GM18505 (cell line): ENCODE results near the gene CUX1.
"Not testable (repeated sequence)": the region's sequence is repeated elsewhere in the genome, so short reads cannot be mapped to it uniquely, and the experiment has no call there.

Source experiments
- ATAC-seq: cut with Tn5 transposase; IDR thresholded peaks from one replicate; pipeline ENCODE4 v1.9.1; 2021; ENCODE audit not compliant: unreplicated experiment
- POLR2A ChIP-seq: IDR thresholded peaks from 4 replicates; pipeline ENCODE4 v1.6.1; 2011; ENCODE audit warnings: borderline replicate concordance; ENCODE audit not compliant: insufficient read depth, insufficient read length; ENCODE audit errors: extremely low read depth

The CUX1 gene

GRCh38 chr7:101972627-101973026 lies 155.2 kb downstream of the CUX1 start:
- no peak for TF ChIP-seq POLR2A
- no peak for ATAC-seq

GRCh38 chr7:101973130-101973529 lies 155.7 kb downstream of the CUX1 start:
- ATAC-seq, result no peak
- TF ChIP-seq POLR2A, result no peak

DNA sequence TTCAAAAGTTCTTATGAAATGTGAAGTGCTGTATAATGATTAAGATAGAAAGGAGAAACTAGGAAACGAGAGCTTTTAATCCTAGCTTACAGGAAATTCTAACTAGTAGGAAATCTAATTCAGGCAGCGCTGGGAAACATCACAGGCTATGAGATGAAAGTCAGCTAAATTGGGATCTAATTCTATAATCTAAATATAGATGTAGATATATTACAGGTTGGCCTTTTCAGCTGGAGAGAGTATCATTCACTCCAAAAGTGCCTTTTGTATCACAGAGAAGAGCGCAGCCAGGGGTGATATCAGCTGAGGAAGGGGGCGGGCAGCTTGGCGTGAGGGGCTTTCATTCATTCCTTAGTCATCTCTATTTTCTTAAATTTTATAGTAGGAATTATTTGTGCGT lies 157.0 kb downstream of the CUX1 start:
- TF ChIP-seq POLR2A, result no peak
- no peak for ATAC-seq

DNA sequence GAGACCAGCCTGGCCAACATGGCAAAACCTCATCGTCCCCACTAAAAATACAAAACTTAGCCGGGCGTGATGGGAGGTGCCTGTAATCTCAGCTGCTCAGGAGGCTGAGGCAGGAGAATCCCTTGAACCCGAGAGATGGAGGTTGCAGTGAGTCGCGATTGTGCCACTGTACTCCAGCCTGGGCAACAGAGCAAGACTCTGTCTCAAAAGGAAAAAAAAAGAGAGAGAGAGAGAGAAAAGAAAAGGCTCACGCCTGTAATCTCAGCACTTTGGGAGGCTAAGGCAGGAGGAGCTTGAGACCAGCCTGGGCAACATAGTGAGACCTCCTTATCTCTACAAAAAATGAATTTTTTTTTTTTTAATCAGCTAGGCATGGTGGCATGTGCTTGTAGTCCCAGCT lies 157.6 kb downstream of the CUX1 start:
- no peak for ATAC-seq
- TF ChIP-seq POLR2A, result no peak

DNA sequence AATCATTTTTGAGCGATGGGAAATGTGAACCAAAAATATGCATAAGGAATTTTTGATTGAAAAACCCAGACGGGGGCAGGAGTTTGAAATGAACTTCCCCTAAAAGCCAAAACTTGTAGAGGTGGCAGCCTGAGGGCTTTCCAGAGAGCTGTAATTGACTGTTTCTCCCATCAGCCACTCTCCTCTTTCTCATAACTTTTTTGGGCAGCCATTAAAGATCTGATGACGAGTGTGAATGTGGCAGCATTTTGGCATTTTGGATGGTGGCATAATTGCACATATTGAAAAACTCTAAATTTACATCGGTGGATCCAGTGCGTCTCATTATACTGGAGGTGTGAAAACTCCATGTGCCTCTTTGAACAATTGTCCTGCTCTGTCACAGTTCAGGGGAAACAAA lies 159.0 kb downstream of the CUX1 start:
- ATAC-seq, result no peak
- no peak for TF ChIP-seq POLR2A

DNA sequence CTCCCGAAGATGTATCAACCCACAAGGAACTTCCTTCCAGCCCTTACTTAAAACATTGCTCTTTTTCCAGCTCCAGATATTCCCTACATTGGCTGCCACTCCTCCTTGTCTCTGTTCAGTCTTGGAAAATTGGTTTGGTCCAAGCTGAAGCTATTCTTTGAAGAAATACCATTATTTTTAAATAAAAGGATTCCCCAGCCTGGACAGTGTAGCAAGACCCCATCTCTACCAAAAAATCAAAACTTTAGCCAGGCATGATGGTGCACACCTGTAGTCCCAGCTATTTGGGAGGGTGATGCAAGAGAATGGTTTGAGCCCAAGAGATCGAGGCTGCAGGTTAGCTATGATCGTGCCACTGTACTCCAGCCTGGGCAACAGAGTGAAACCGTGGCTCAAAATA lies 159.8 kb downstream of the CUX1 start:
- ATAC-seq, result no peak
- TF ChIP-seq POLR2A, result no peak

- no peak for ATAC-seq
- no peak for TF ChIP-seq POLR2A
These were observed 161.3 kb downstream of the CUX1 start for GRCh38 chr7:101978683-101979082.

DNA sequence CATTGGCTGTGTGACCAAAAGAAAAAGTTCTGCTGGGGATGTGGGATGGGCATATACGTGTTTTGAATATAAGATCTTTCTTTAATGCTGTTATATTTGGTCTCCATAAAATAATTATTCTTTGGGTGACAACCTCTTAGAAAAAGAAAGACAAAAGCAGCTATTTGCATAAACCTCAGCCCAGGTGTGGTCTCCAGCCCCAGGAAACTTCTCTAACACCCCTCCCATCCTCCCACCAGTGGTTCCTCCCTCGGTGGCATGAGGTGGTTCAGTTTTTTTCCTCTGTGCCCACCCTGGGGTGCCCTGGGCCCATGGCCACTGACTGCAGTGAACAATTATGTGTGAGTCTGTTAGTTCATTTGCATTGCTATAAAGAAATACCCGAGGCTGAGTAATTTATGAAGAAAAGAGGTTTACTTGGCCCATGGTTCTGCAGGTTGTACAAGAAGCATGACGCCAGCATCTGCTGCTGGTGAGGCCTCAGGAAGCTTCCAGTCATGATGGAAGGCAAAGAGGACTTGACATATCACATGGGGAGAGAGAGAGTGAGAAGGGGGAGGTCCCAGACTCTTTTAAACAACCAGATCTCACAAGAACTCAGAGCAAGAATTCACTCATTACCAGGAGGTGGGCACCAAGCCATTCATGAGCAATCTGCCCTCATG lies 165.9 kb downstream of the CUX1 start:
- no peak for ATAC-seq
- TF ChIP-seq POLR2A, result no peak

DNA sequence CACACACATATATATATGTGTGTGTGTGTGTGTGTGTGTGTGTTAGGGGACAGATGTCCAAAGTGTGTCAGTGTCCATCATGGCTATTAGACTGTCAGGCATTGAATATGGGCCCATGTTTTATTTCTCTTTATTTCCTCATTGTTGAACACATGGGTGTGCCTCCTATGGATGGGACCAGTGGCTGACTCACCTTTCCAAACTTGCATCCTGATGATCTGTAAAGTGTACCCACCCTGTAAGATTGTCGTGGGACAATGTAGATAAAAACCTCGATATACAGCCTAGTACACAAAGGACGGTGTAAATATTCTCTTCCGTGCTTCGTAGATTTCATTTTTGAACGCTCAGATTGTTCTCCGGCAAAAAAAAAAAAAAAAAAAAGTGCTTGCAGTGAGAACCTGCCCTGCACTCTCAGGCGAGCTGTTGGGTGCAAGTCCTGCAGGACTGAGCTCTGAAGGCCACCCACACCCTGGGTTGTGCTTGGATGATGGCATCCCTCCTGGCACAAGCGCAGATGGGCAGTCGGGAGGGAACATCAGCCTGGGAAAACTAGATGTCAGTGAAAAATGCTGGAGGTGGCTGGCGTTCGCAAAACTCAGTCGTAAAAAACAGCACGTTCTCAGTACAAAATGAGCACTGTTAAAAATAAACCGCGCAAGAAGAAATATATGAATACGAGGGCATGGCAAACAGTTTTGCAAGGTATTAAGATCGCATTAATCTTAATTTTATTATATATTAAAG lies 166.9 kb downstream of the CUX1 start:
- no peak for TF ChIP-seq POLR2A
- ATAC-seq, result no peak

GRCh38 chr7:101985057-101985902 lies 167.9 kb downstream of the CUX1 start:
- TF ChIP-seq POLR2A, result no peak
- ATAC-seq, result no peak

DNA sequence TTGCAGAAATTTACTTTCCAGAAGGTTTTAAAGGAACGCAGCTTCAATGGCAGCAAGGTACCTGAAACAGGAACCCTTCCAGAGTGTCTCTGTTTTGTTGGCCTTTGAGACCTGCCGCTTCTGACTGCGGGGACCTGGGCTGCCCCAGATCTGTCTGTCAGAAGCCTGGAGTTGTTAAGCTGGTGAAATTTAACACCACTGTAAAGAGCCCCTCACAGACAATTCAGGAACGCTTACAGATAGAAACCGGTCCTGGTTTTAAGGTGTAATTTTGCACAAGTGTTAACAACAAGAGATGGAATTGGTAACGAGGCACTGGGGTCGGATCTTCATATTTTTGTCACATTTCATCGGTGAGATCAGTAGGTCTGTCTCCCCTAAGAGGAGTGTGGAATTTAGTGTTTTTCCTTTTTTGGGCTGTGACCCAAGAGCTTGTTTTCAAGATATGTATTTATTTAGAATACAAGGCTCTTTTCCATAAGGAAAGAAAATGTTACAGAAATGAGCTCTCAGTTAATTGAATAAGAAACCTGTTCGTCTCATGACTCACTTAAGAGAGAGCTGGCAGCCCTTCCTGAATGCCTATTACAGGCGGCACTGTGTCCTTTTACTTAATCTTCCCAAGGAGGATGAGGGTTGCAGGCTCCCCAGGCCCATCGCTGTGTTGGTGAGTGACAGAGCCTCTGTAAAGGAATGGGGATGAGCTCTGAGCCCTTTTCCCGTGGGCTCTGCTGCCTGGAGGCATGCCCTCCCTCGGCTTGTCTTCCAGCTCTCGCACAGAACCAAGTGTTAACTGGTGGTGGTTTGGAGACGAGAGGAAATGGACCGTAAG lies 168.7 kb downstream of the CUX1 start:
- ATAC-seq, result no peak
- TF ChIP-seq POLR2A, result no peak

DNA sequence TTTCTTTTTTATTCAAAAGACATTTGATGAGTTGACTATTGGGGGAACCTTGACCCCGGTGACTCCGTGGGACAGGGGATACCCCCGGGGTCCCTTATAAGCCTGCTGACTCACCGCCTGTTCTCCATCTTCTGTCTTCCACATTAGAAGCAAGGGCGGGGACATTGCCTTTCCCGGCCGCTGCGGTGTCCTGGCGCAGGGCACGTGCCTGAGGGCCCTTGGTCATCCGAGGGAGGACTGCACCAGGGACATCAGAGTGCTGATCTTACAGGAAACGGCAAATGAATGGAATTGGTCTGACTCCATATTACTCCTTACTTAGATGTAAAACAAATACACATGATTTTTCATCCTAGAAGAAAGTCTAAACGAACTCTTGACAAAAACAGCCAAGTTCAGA lies 170.1 kb downstream of the CUX1 start:
- TF ChIP-seq POLR2A, result no peak
- no peak for ATAC-seq

DNA sequence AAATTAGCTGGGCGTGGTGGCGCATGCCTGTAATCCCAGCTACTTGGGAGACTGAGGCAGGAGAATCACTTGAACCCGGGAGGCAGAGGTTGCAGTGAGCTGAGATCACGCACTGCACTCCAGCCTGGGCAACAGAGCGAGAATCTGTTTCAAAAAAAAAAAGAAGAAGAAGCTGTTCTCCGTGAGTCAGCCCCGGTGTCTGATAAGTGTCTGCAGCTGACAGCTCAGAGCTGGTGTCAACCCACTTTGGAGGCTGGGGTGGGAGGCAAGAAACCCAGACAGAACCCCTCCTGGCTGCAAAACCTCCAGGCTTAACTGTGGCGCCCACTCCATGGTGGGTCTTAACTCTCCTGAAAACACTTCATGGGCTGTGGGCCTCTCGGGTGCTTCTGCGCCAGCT lies 170.6 kb downstream of the CUX1 start:
- not testable (repeated sequence) for ATAC-seq
